B cell (primary cell): Measurements from ENCODE around the gene VSIG10. TPM values are rescaled to one million over a fixed set of nuclear protein-coding genes. Genes with fewer than 3 reads are reported as not detected.

Experiments
- ATAC-seq: fragments of 200-7000 bp; cut with Tn5 transposase; one replicate; pipeline ENCODE4 v1.10.0; 2021; ENCODE audit warnings: low read depth, mild to moderate bottlenecking, moderate number of reproducible peaks, moderate library complexity
- CTCF ChIA-PET: fragments of 350-600 bp; sonication (Branson Sonifier 250); formaldehyde crosslinking; loops from one replicate; lab custom pipeline; 2021; ENCODE audit warnings: antibody characterized with exemption, inconsistent platforms; lab: Charles Lee
- POLR2A ChIA-PET: fragments of 350-600 bp; sonication (Branson Sonifier 250); formaldehyde crosslinking; loops from one replicate; lab custom pipeline; 2021; ENCODE audit warnings: antibody characterized with exemption; lab: Charles Lee
- DNase-seq: peaks from one replicate; pipeline ENCODE4 v3.0.0; 2013
- H2AFZ ChIP-seq: 2 replicates; pipeline ENCODE4 v1.6.1; 2012; ENCODE audit warnings: mild to moderate bottlenecking, low read depth, low read length; ENCODE audit not compliant: insufficient read depth, poor library complexity, severe bottlenecking
- H3K27ac ChIP-seq, 2 donors: 1 replicate in 1 of 2; 2 replicates in 1 of 2; pipeline ENCODE4 v1.5.1; 2012 to 2013; ENCODE audit warnings: low read length in 2 of 2, mild to moderate bottlenecking in 2 of 2, moderate library complexity in 1 of 2
- H3K27me3 ChIP-seq, 4 experiments: fragments of 200-600 bp in 1 of 4; sonication (generic) in 1 of 4; replicated peaks in 1 of 4; 1 replicate in 2 of 4; 2 replicates in 2 of 4; pipeline versions ENCODE4 v1.6.1 to v1.7.0; 2013 to 2016; ENCODE audit warnings: low read length in 3 of 4, mild to moderate bottlenecking in 2 of 4, mixed read lengths in 1 of 4, moderate library complexity in 1 of 4; ENCODE audit not compliant: insufficient read depth in 4 of 4, control insufficient read depth in 3 of 4; ENCODE audit errors: control extremely low read depth in 1 of 4
- H3K36me3 ChIP-seq, 2 experiments: replicated peaks in 1 of 2; 1 replicate in 1 of 2; 2 replicates in 1 of 2; pipeline versions ENCODE4 v1.6.1 to v1.7.1; 2013; ENCODE audit warnings: low read length in 1 of 2; ENCODE audit not compliant: insufficient read depth in 2 of 2, control insufficient read depth in 1 of 2; ENCODE audit errors: control extremely low read depth in 1 of 2, extremely low read depth in 1 of 2
- H3K4me1 ChIP-seq, 2 donors: fragments of 200-600 bp in 1 of 2; sonication (generic) in 1 of 2; 1 replicate in 1 of 2; 2 replicates in 1 of 2; pipeline versions ENCODE4 v1.5.1 to v1.6.1; 2013 to 2017; ENCODE audit warnings: low read length in 2 of 2; ENCODE audit not compliant: control insufficient read depth in 2 of 2, insufficient read depth in 2 of 2
- H3K4me2 ChIP-seq: replicated peaks from 2 replicates; pipeline ENCODE3; 2012; ENCODE audit warnings: mild to moderate bottlenecking, low read depth, low read length; ENCODE audit not compliant: poor library complexity, severe bottlenecking
- H3K4me3 ChIP-seq, 5 experiments: fragments of 200-600 bp in 1 of 5; sonication (generic) in 1 of 5; 1 replicate in 3 of 5; 2 replicates in 2 of 5; pipeline versions ENCODE4 v1.5.1 to v1.7.0; 2011 to 2016; ENCODE audit warnings: low read length in 4 of 5, mild to moderate bottlenecking in 4 of 5, low read depth in 2 of 5, control low read depth in 1 of 5, moderate library complexity in 1 of 5; ENCODE audit not compliant: insufficient read depth in 1 of 5; ENCODE audit errors: control extremely low read depth in 1 of 5, extremely low read depth in 1 of 5
- H3K79me2 ChIP-seq: fragments of 200-600 bp; sonication (generic); one replicate; pipeline ENCODE4 v1.6.0; 2016; ENCODE audit warnings: low read length; ENCODE audit not compliant: control insufficient read depth, insufficient read depth
- H3K9ac ChIP-seq: fragments of 200-600 bp; sonication (generic); 2 replicates; pipeline ENCODE4 v1.6.1; 2017; ENCODE audit warnings: mild to moderate bottlenecking, low read length, moderate library complexity
- H3K9me3 ChIP-seq, 3 donors: one replicate each; pipeline versions ENCODE4 v1.6.1 to v1.7.1; 2013; ENCODE audit warnings: low read length in 2 of 3; ENCODE audit not compliant: control insufficient read depth in 2 of 3, insufficient read depth in 1 of 3; ENCODE audit errors: control extremely low read depth in 1 of 3
- H4K20me1 ChIP-seq: 2 replicates; pipeline ENCODE4 v1.6.0; 2012; ENCODE audit warnings: mild to moderate bottlenecking, low read length; ENCODE audit not compliant: insufficient read depth, control insufficient read depth, poor library complexity, severe bottlenecking
- H3K27ac Mint-ChIP-seq: one replicate; pipeline ENCODE4 v1.8.0; 2021; ENCODE audit warnings: mixed read lengths
- H3K27me3 Mint-ChIP-seq: one replicate; pipeline ENCODE4 v1.8.0; 2021; ENCODE audit warnings: mixed read lengths
- H3K4me1 Mint-ChIP-seq: one replicate; pipeline ENCODE4 v1.8.0; 2021; ENCODE audit warnings: mixed read lengths
- H3K4me3 Mint-ChIP-seq: one replicate; pipeline ENCODE4 v1.8.0; 2021; ENCODE audit warnings: mixed read lengths
- H3K9me3 Mint-ChIP-seq: one replicate; pipeline ENCODE4 v1.8.0; 2022; ENCODE audit warnings: mixed read lengths; ENCODE audit not compliant: insufficient read depth
- CTCF ChIP-seq: fragments of 200-600 bp; IDR thresholded peaks from one replicate; pipeline ENCODE4 v1.8.0; 2022; ENCODE audit warnings: antibody characterized with exemption, mild to moderate bottlenecking
- EZH2 ChIP-seq: IDR thresholded peaks from 2 replicates; pipeline ENCODE4 v1.6.1; 2012; ENCODE audit warnings: borderline replicate concordance, low read depth, mild to moderate bottlenecking, moderate library complexity, low read length; ENCODE audit not compliant: insufficient read depth, poor library complexity, severe bottlenecking
- WGBS: methylation state at CpG from one replicate; pipeline ENCODE4 v1.1.5; 2013; ENCODE audit warnings: missing lambda C conversion rate; ENCODE audit not compliant: insufficient coverage; 5-methylcytosine and 5-hydroxymethylcytosine counted together
- intact Hi-C: fragments of 100-400 bp; cut with micrococcal nuclease; formaldehyde crosslinking; loops from one replicate; pipeline ENCODE4 v1.10.0; 2022
- polyA plus RNA-seq: library from polyadenylated mRNA; depleted of rRNA; stranded (reverse); fragments of >200 nt; gene quantifications from 2 replicates; pipeline ENCODE4 v1.2.3, GENCODE V29; 2012
- total RNA-seq, 2 donors: library from RNA; stranded (reverse); fragments of 120-200 nt in 1 of 2; gene quantifications; 1 replicate in 1 of 2; 2 replicates in 1 of 2; pipeline versions ENCODE4 v1.2.3 to v1.2.4, GENCODE V29; 2013 to 2022

Gene VSIG10
- total and polyA plus RNA-seq, 2 donors (not counting 1 experiment from before 2014, with no cell fraction given) = 0.34 to 2.6 TPM

GRCh38 chr12:118103201-118103600, 610 bp downstream of the VSIG10 start:
- H3K4me1 ChIP-seq = peaks cover 6 to 12% of the 10 kb centered on the region in 2 donors
- H3K4me3 Mint-ChIP-seq = peak overlapping the region; percentile 94
- H3K9me3 ChIP-seq = no peaks in the 10 kb centered on the region
- no peak overlapping the region for H3K27ac ChIP-seq
- no peaks in the 10 kb centered on the region for H3K36me3 ChIP-seq
- H3K4me3 ChIP-seq = peak overlapping the region; percentile 30 to 64 (median 56)
- peak; percentile 34 for DNase-seq
- H3K79me2 ChIP-seq = no peaks in the 10 kb centered on the region
- no peak for TF ChIP-seq CTCF
- TF ChIP-seq EZH2 = no peak
- peaks cover 22% of the 10 kb centered on the region for H3K27me3 Mint-ChIP-seq
- under 1% methylated on average over 31 of the region's 32 CpGs for WGBS
- H3K9me3 Mint-ChIP-seq = no peaks in the 10 kb centered on the region
- CTCF ChIA-PET = no interaction called here
- peak overlapping the region; percentile 70 for H2AFZ ChIP-seq
- intact Hi-C loops = no loop called here
- ATAC-seq = no peak
- no peaks in the 10 kb centered on the region for H4K20me1 ChIP-seq
- POLR2A ChIA-PET = no interaction called here
- peaks cover 10% of the 10 kb centered on the region for H3K4me1 Mint-ChIP-seq
- peak overlapping the region; percentile 69 for H3K9ac ChIP-seq
- H3K27ac Mint-ChIP-seq = no peak overlapping the region
- peak overlapping the region; percentile 92 for H3K4me2 ChIP-seq
- H3K27me3 ChIP-seq = peaks cover 0 to 31% (median 5%) of the 10 kb centered on the region in 4 experiments

- Mint-ChIP-seq H3K4me1 (peaks cover 10% of the 10 kb centered on the region), H3K27me3 (peaks cover 22% of the 10 kb centered on the region), H3K9me3 (no peaks in the 10 kb centered on the region), H3K27ac (no peak overlapping the region), H3K4me3 (peak overlapping the region; percentile 94)
- Histone ChIP-seq H3K36me3 (no peaks in the 10 kb centered on the region), H3K79me2 (no peaks in the 10 kb centered on the region), H3K27ac (no peak overlapping the region), H4K20me1 (no peaks in the 10 kb centered on the region), H3K9me3 (no peaks in the 10 kb centered on the region), H3K4me1 (peaks cover 6 to 12% of the 10 kb centered on the region in 2 donors), H2AFZ (peak overlapping the region; percentile 70), H3K9ac (peak overlapping the region; percentile 69), H3K27me3 (peaks cover 0 to 31% (median 5%) of the 10 kb centered on the region in 4 experiments), H3K4me3 (peak overlapping the region in 1 of 5 experiments; percentile 61), H3K4me2 (peak overlapping the region; percentile 92)
- intact Hi-C loops = no loop called here
- POLR2A ChIA-PET = no interaction called here
- CTCF ChIA-PET = no interaction called here
- no peak for ATAC-seq
- DNase-seq = no peak
- WGBS = 54% methylated on average over 4 of the region's 5 CpGs
- no peak for TF ChIP-seq EZH2
- TF ChIP-seq CTCF = no peak
Observed at GRCh38 chr12:118102609-118103008, 1.2 kb downstream of the VSIG10 start.
